ENCODE measurements around the gene TRPM7.

DNA sequence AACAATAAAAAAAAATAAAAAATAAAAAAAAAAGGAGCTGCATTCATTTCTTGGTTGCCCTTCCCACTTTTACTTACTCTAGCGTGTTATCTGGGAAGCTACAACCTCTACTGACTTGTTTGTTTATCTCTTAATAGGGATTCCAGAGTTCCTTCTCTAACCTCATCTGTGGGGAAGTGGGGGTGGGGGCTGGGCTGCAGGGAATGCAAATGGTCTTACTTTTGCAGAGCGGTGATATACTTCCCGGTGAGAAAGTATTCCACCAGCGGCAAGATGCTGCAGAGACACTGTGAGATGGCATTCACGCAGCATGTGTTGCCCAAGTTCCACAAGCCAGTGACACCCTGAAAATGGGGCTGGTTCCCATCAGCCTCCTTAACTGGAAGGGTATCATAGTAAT, 142.2 kb downstream of the TRPM7 start:
- no peak for TF ChIP-seq GATA2 (IDR thresholded peaks at IDR 0.05; ENCODE audit: low read depth, low read length)
- TF ChIP-seq GATA3 (IDR thresholded peaks at IDR 0.05; ENCODE audit: low read depth, low read length), result no peak

Measured in SH-SY5Y (cell line).